UCSD-AML1 (cell line): ENCODE results near the gene CDC42BPG.
A peak's percentile ranks its signal among the peaks of the same experiment; 100 is the strongest.
"Not testable (repeated sequence)": the region's sequence is repeated elsewhere in the genome, so short reads cannot be mapped to it uniquely, and the experiment has no call there.

ENCODE experiments used
- DNase-seq: peaks from one replicate; lab custom pipeline; 2025; ENCODE audit not compliant: unreplicated experiment; lab: John Stamatoyannopoulos, UW

Gene CDC42BPG

GRCh38 chr11:64849598-64850356, 5.3 kb upstream of the CDC42BPG start:
- no peak for DNase-seq

GRCh38 chr11:64848826-64849597, 4.6 kb upstream of the CDC42BPG start:
- DNase-seq, result peak; percentile 28

GRCh38 chr11:64848214-64848825, 3.9 kb upstream of the CDC42BPG start:
- no peak for DNase-seq

- DNase-seq, result peak; percentile 91
Observed at GRCh38 chr11:64846998-64847666, 2.7 kb upstream of the CDC42BPG start.

- DNase-seq, result not testable (repeated sequence)
Observed at GRCh38 chr11:64845776-64846129, 1.3 kb upstream of the CDC42BPG start.

- DNase-seq, result no peak
Observed at GRCh38 chr11:64845129-64845775, 799 bp upstream of the CDC42BPG start.

- no peak for DNase-seq
Observed at GRCh38 chr11:64843686-64844329, 645 bp downstream of the CDC42BPG start.

- DNase-seq, result no peak
Observed at GRCh38 chr11:64842851-64843685, 1.4 kb downstream of the CDC42BPG start.

GRCh38 chr11:64842366-64842759, 2.1 kb downstream of the CDC42BPG start:
- DNase-seq, result no peak

GRCh38 chr11:64841592-64842365, 2.7 kb downstream of the CDC42BPG start:
- DNase-seq, result no peak

GRCh38 chr11:64839887-64840782, 4.3 kb downstream of the CDC42BPG start:
- no peak for DNase-seq

GRCh38 chr11:64839335-64839734, 5.1 kb downstream of the CDC42BPG start:
- no peak for DNase-seq

- no peak for DNase-seq
Observed at GRCh38 chr11:64838600-64839334, 5.7 kb downstream of the CDC42BPG start.

GRCh38 chr11:64837887-64838351, 6.5 kb downstream of the CDC42BPG start:
- no peak for DNase-seq

GRCh38 chr11:64836448-64837072, 7.9 kb downstream of the CDC42BPG start:
- no peak for DNase-seq

- no peak for DNase-seq
Observed at GRCh38 chr11:64835616-64836447, 8.6 kb downstream of the CDC42BPG start.
